Smooth muscle cell (in vitro differentiated cells): ENCODE results near the gene BCAS4. TPM values are rescaled to one million over a fixed set of nuclear protein-coding genes. Genes with fewer than 3 reads are reported as not detected.

ENCODE experiments used
- DNase-seq: peaks from one replicate; lab custom pipeline; 2025; ENCODE audit not compliant: unreplicated experiment; lab: John Stamatoyannopoulos, UW
- H2AFZ ChIP-seq: fragments of 200-600 bp; sonication (generic); 2 replicates; pipeline ENCODE4 v1.6.0; 2016; ENCODE audit warnings: antibody characterized with exemption, low read depth, mild to moderate bottlenecking
- H3F3A ChIP-seq: fragments of 200-600 bp; sonication (generic); 2 replicates; pipeline ENCODE4 v1.6.0; 2017; ENCODE audit warnings: antibody characterized with exemption, low read depth
- H3K27ac ChIP-seq: fragments of 200-600 bp; sonication (generic); 2 replicates; pipeline ENCODE4 v1.5.1; 2016; ENCODE audit warnings: low read depth, mild to moderate bottlenecking
- H3K27me3 ChIP-seq: fragments of 200-600 bp; sonication (generic); 2 replicates; pipeline ENCODE4 v1.6.1; 2016; ENCODE audit warnings: low read depth, mild to moderate bottlenecking
- H3K36me3 ChIP-seq: fragments of 200-600 bp; sonication (generic); 2 replicates; pipeline ENCODE4 v1.5.1; 2016; ENCODE audit warnings: low read depth
- H3K4me1 ChIP-seq: fragments of 200-600 bp; sonication (generic); 2 replicates; pipeline ENCODE4 v1.5.1; 2016; ENCODE audit warnings: low read depth
- H3K4me2 ChIP-seq: fragments of 200-600 bp; sonication (generic); 2 replicates; pipeline ENCODE4 v1.6.0; 2016; ENCODE audit warnings: mild to moderate bottlenecking
- H3K4me3 ChIP-seq: fragments of 200-600 bp; sonication (generic); 2 replicates; pipeline ENCODE4 v1.5.1; 2016; ENCODE audit warnings: mild to moderate bottlenecking
- H3K79me2 ChIP-seq: fragments of 200-600 bp; sonication (generic); 2 replicates; pipeline ENCODE4 v1.6.0; 2016; ENCODE audit warnings: low read depth, mild to moderate bottlenecking
- H3K9ac ChIP-seq: fragments of 200-600 bp; sonication (generic); 2 replicates; pipeline ENCODE4 v1.6.0; 2016; ENCODE audit warnings: low read depth
- H3K9me3 ChIP-seq: fragments of 200-600 bp; sonication (generic); replicated peaks from 2 replicates; pipeline ENCODE4 v1.5.1; 2016; ENCODE audit warnings: low read depth
- H4K20me1 ChIP-seq: fragments of 200-600 bp; sonication (generic); 2 replicates; pipeline ENCODE4 v1.6.0; 2016; ENCODE audit warnings: low read depth
- WGBS: methylation state at CpG from one replicate; pipeline ENCODE4 v1.1.7; 2016; ENCODE audit warnings: low lambda C conversion rate; 5-methylcytosine and 5-hydroxymethylcytosine counted together
- polyA plus RNA-seq: library from polyadenylated mRNA; unstranded; fragments of >200 nt; fragmentation: Nextera tagmentation; extraction: Ambion mirVana; gene quantifications from 2 replicates; pipeline ENCODE4 v1.2.1, GENCODE V29; 2016
- total RNA-seq: library from RNA; depleted of rRNA; stranded (reverse); fragments of >200 nt; gene quantifications from 2 replicates; pipeline ENCODE4 v1.2.3, GENCODE V29; 2014
- TF ChIP-seq, protein P1 (sequence below): fragments of 200-600 bp; sonication (generic); IDR thresholded peaks from 2 replicates; pipeline ENCODE4 v1.5.1; 2017; ENCODE audit warnings: borderline replicate concordance, mild to moderate bottlenecking, antibody characterized with exemption; ENCODE audit not compliant: insufficient read depth, poor library complexity, severe bottlenecking

BCAS4 gene
- total and polyA plus RNA-seq, 2 experiments from 2014 or later = 5.3 to 14.1 TPM

GRCh38 chr20:50828363-50829136 lies 33.7 kb downstream of the BCAS4 start:
- Histone ChIP-seq H3K4me2 (no peak overlapping the region), H3K4me3 (no peak overlapping the region), H3K36me3 (no peaks in the 10 kb centered on the region), H3K27ac (no peak overlapping the region), H2AFZ (no peak overlapping the region), H3K9ac (no peak overlapping the region), H3K4me1 (no peaks in the 10 kb centered on the region), H3K27me3 (no peaks in the 10 kb centered on the region), H3F3A (no peaks in the 10 kb centered on the region), H3K79me2 (no peaks in the 10 kb centered on the region), H4K20me1 (no peaks in the 10 kb centered on the region), H3K9me3 (no peaks in the 10 kb centered on the region)
- 97% methylated on average over 13 of the region's 13 CpGs for WGBS
- DNase-seq = no peak
- TF ChIP-seq, protein P1, sequence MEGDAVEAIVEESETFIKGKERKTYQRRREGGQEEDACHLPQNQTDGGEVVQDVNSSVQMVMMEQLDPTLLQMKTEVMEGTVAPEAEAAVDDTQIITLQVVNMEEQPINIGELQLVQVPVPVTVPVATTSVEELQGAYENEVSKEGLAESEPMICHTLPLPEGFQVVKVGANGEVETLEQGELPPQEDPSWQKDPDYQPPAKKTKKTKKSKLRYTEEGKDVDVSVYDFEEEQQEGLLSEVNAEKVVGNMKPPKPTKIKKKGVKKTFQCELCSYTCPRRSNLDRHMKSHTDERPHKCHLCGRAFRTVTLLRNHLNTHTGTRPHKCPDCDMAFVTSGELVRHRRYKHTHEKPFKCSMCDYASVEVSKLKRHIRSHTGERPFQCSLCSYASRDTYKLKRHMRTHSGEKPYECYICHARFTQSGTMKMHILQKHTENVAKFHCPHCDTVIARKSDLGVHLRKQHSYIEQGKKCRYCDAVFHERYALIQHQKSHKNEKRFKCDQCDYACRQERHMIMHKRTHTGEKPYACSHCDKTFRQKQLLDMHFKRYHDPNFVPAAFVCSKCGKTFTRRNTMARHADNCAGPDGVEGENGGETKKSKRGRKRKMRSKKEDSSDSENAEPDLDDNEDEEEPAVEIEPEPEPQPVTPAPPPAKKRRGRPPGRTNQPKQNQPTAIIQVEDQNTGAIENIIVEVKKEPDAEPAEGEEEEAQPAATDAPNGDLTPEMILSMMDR = no peak

DNA sequence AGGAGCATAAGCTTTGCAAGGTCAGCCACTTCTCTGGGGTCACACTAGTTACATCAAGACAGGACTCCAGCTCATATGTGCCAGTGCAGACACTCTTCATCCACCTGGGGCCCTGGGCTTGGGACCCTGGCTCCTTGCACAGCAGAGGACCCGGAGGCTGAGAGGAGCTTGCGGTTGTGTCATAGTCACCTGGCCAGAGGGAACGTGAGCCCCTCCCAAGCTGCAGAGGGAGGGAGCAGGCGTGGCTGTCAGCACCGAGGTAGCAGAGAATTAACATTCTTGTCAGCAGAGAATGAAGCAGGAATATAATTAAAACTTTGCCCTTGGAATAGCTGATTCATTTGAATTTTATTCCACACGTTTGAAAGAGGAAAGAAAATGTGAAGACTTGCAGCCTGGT lies 36.8 kb downstream of the BCAS4 start:
- Histone ChIP-seq H3K27ac (no peak overlapping the region), H3K4me2 (no peak overlapping the region), H3K36me3 (no peaks in the 10 kb centered on the region), H3K79me2 (no peaks in the 10 kb centered on the region), H3K9ac (no peak overlapping the region), H3F3A (no peaks in the 10 kb centered on the region), H4K20me1 (no peaks in the 10 kb centered on the region), H3K27me3 (no peaks in the 10 kb centered on the region), H3K4me1 (no peaks in the 10 kb centered on the region), H2AFZ (no peak overlapping the region), H3K9me3 (no peaks in the 10 kb centered on the region), H3K4me3 (no peak overlapping the region)
- no peak for DNase-seq
- 74% methylated on average over 6 of the region's 6 CpGs for WGBS
- TF ChIP-seq, protein P1 = no peak

DNA sequence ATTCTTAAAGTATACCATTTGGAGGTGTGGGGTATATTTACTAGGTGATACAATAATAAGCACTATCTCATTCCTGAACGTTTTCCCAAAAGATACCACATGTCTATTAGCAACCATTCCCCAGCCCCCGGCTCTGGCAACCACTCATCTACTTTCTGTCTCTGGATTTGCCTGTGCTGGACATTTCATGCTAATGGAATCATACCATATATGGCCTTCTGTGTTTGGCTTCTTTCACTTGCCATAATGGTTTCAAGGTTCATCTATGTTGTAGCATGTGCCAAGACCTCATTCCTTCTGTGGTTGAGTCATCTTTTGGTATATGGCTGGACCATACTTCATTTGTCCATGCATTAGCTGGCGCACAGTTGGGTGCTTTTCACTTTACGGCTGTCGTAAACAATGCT lies 39.7 kb downstream of the BCAS4 start:
- H4K20me1 ChIP-seq = no peaks in the 10 kb centered on the region
- TF ChIP-seq, protein P1 = no peak
- no peaks in the 10 kb centered on the region for H3K36me3 ChIP-seq
- no peak overlapping the region for H2AFZ ChIP-seq
- H3K4me1 ChIP-seq = no peaks in the 10 kb centered on the region
- no peaks in the 10 kb centered on the region for H3K27me3 ChIP-seq
- peaks cover 4% of the 10 kb centered on the region for H3F3A ChIP-seq
- H3K9me3 ChIP-seq = no peaks in the 10 kb centered on the region
- no peak overlapping the region for H3K27ac ChIP-seq
- no peak for DNase-seq
- H3K4me3 ChIP-seq = no peak overlapping the region
- 87% methylated on average over 5 of the region's 5 CpGs for WGBS
- no peak overlapping the region for H3K4me2 ChIP-seq
- H3K9ac ChIP-seq = no peak overlapping the region
- H3K79me2 ChIP-seq = no peaks in the 10 kb centered on the region
